GM21619 (cell line): ENCODE measurements around the gene ZCCHC13.
"Not testable (repeated sequence)": the region's sequence is repeated elsewhere in the genome, so short reads cannot be mapped to it uniquely, and the experiment has no call there.

Source experiments
- ATAC-seq: cut with Tn5 transposase; IDR thresholded peaks from one replicate; pipeline ENCODE4 v1.9.1; 2021; ENCODE audit not compliant: unreplicated experiment

The ZCCHC13 gene

GRCh38 chrX:74319321-74319720 lies 15.3 kb downstream of the ZCCHC13 start:
- ATAC-seq, result not testable (repeated sequence)

- no peak for ATAC-seq
Observed at GRCh38 chrX:74321191-74321590, 17.2 kb downstream of the ZCCHC13 start.

- no peak for ATAC-seq
Observed at GRCh38 chrX:74324131-74324530, 20.2 kb downstream of the ZCCHC13 start.

- no peak for ATAC-seq
Observed at GRCh38 chrX:74325130-74326059, 21.4 kb downstream of the ZCCHC13 start.

- ATAC-seq, result no peak
Observed at GRCh38 chrX:74338852-74339251, 34.9 kb downstream of the ZCCHC13 start.

- no peak for ATAC-seq
Observed at GRCh38 chrX:74340051-74340450, 36.1 kb downstream of the ZCCHC13 start.

GRCh38 chrX:74342211-74342610 lies 38.2 kb downstream of the ZCCHC13 start:
- ATAC-seq, result not testable (repeated sequence)

GRCh38 chrX:74343343-74344279 lies 39.6 kb downstream of the ZCCHC13 start:
- ATAC-seq, result peak; percentile 82

GRCh38 chrX:74344280-74344622 lies 40.3 kb downstream of the ZCCHC13 start:
- ATAC-seq, result no peak

GRCh38 chrX:74346088-74346487 lies 42.1 kb downstream of the ZCCHC13 start:
- no peak for ATAC-seq

GRCh38 chrX:74349387-74349786 lies 45.4 kb downstream of the ZCCHC13 start:
- ATAC-seq, result no peak

- no peak for ATAC-seq
Observed at GRCh38 chrX:74351760-74352159, 47.8 kb downstream of the ZCCHC13 start.

GRCh38 chrX:74353984-74354383 lies 50.0 kb downstream of the ZCCHC13 start:
- no peak for ATAC-seq
